Endothelial cell of umbilical vein (primary cell): ENCODE results near the gene RIMBP2. TPM values are rescaled to one million over a fixed set of nuclear protein-coding genes. Genes with fewer than 3 reads are reported as not detected.

Experiments
- BruUV-seq: library from RNA; stranded (reverse); fragments of 400-500 nt; replicated peaks from 2 replicates; lab custom pipeline; 2021; lab: Mats Ljungman, UMichigan
- CTCF ChIA-PET: fragments of 300-600, 350-600 bp; sonication (Branson Sonifier 250); formaldehyde crosslinking; loops from one replicate; lab custom pipeline; 2021; ENCODE audit warnings: antibody characterized with exemption, inconsistent platforms; lab: Charles Lee
- POLR2A ChIA-PET: fragments of 300-600, 350-600 bp; sonication (Branson Sonifier 250); formaldehyde crosslinking; loops from one replicate; lab custom pipeline; 2021; ENCODE audit warnings: antibody characterized with exemption, inconsistent platforms; lab: Charles Lee
- DNase-seq: peaks from one replicate; pipeline ENCODE4 v3.0.0-alpha.2; 2011; ENCODE audit warnings: low read depth, low spot score
- FAIRE-seq: peaks from 2 replicates; lab custom pipeline; 2011; peaks lifted over from hg19 to GRCh38; lab: Jason Lieb, UNC
- H2AFZ ChIP-seq: 2 replicates; pipeline ENCODE4 v1.6.0; 2012; ENCODE audit warnings: low read depth, low read length, control low read depth, inconsistent platforms
- H3K27ac ChIP-seq: 2 replicates; pipeline ENCODE4 v1.5.1; 2011; ENCODE audit warnings: low read depth, mild to moderate bottlenecking, control low read depth, low read length, moderate library complexity; ENCODE audit not compliant: insufficient read depth
- H3K27me3 ChIP-seq, 2 experiments: 2 replicates each; pipeline versions ENCODE4 v1.6.0 to v1.6.1; 2011; ENCODE audit warnings: low read length in 2 of 2, mixed read lengths in 1 of 2; ENCODE audit not compliant: control insufficient read depth in 2 of 2, insufficient read depth in 2 of 2
- H3K36me3 ChIP-seq, 2 experiments: 2 replicates in 1 of 2; 3 replicates in 1 of 2; pipeline ENCODE4 v1.5.1; 2011; ENCODE audit warnings: low read length in 2 of 2, mild to moderate bottlenecking in 1 of 2, moderate library complexity in 1 of 2; ENCODE audit not compliant: control insufficient read depth in 2 of 2, insufficient read depth in 2 of 2; ENCODE audit errors: extremely low read depth in 1 of 2
- H3K4me1 ChIP-seq: 3 replicates; pipeline ENCODE4 v1.5.1; 2011; ENCODE audit warnings: mild to moderate bottlenecking, low read length; ENCODE audit not compliant: control insufficient read depth, insufficient read depth; ENCODE audit errors: extremely low read depth
- H3K4me2 ChIP-seq: 2 replicates; pipeline ENCODE4 v1.6.1; 2011; ENCODE audit warnings: low read length, control low read depth, mixed read lengths; ENCODE audit not compliant: insufficient read depth
- H3K4me3 ChIP-seq, 3 experiments: fragments of 200-600 bp in 1 of 3; sonication (generic), shearing (Covaris generic) in 1 of 3; replicated peaks in 1 of 3; 2 replicates each; pipeline ENCODE4 v1.5.1; 2011 to 2016; ENCODE audit warnings: control low read depth in 3 of 3, low read length in 3 of 3, mild to moderate bottlenecking in 2 of 3, inconsistent platforms in 1 of 3, low read depth in 1 of 3, moderate library complexity in 1 of 3; ENCODE audit not compliant: insufficient read depth in 1 of 3
- H3K79me2 ChIP-seq: 2 replicates; pipeline ENCODE4 v1.6.0; 2012; ENCODE audit warnings: low read length, inconsistent platforms; ENCODE audit not compliant: control insufficient read depth, insufficient read depth
- H3K9ac ChIP-seq: replicated peaks from 2 replicates; pipeline ENCODE3; 2011; ENCODE audit warnings: low read length, control low read depth; ENCODE audit not compliant: insufficient read depth; ENCODE audit errors: extremely low read depth
- H3K9me1 ChIP-seq: replicated peaks from 3 replicates; pipeline ENCODE4 v1.6.0; 2011; ENCODE audit warnings: mild to moderate bottlenecking, low read length; ENCODE audit not compliant: control insufficient read depth, insufficient read depth; ENCODE audit errors: extremely low read depth
- H3K9me3 ChIP-seq: replicated peaks from 2 replicates; pipeline ENCODE4 v1.5.1; 2012; ENCODE audit warnings: low read length, inconsistent platforms; ENCODE audit not compliant: control insufficient read depth, insufficient read depth
- H4K20me1 ChIP-seq: replicated peaks from 2 replicates; pipeline ENCODE3; 2011; ENCODE audit warnings: mild to moderate bottlenecking, low read length; ENCODE audit not compliant: control insufficient read depth, insufficient read depth; ENCODE audit errors: extremely low read depth
- FOS ChIP-seq: IDR thresholded peaks from 2 replicates; pipeline ENCODE4 v1.6.1; 2011; ENCODE audit warnings: mild to moderate bottlenecking, low read length, moderate library complexity, borderline replicate concordance; ENCODE audit not compliant: insufficient read depth
- GATA2 ChIP-seq: IDR thresholded peaks from 2 replicates; pipeline ENCODE4 v1.7.0; 2011; ENCODE audit warnings: low read depth, mild to moderate bottlenecking, moderate library complexity, mixed read lengths, low read length; ENCODE audit not compliant: insufficient read length, insufficient read depth
- JUN ChIP-seq: IDR thresholded peaks from 2 replicates; pipeline ENCODE4 v1.6.1; 2011; ENCODE audit warnings: borderline replicate concordance, low read depth; ENCODE audit not compliant: insufficient read length, insufficient read depth
- MYC ChIP-seq: IDR thresholded peaks from one replicate; pipeline ENCODE4 v1.6.1; 2011; ENCODE audit warnings: mild to moderate bottlenecking, low read depth, low read length
- POLR2AphosphoS5 ChIP-seq: IDR thresholded peaks from 2 replicates; pipeline ENCODE4 v1.6.1; 2012; ENCODE audit warnings: low read depth, mild to moderate bottlenecking, control low read depth, low read length, moderate library complexity; ENCODE audit not compliant: insufficient read depth
- dilution Hi-C: fragments of 300-500 bp; cut with MboI; formaldehyde crosslinking; loops from one replicate; pipeline ENCODE4 v1.15.0; 2019; ENCODE audit warnings: low sequenced_read_pairs; ENCODE audit not compliant: extremely low pct_ligation_motif_present
- intact Hi-C: fragments of 100-400 bp; cut with micrococcal nuclease; formaldehyde crosslinking; loops from one replicate; pipeline ENCODE4 v1.10.0; 2022
- polyA plus RNA-seq, 4 experiments: library from polyadenylated mRNA; depleted of rRNA in 3 of 4; stranded (reverse) in 3 of 4; unstranded in 1 of 4; fragments of >200 nt; gene quantifications; 2 replicates each; pipeline versions ENCODE4 v1.2.1 to v1.2.3, GENCODE V29; 2011 to 2012; ENCODE audit warnings: missing spikeins in 1 of 4
- total RNA-seq: library from RNA; stranded (reverse); gene quantifications from 2 replicates; pipeline ENCODE4 v1.2.3, GENCODE V29; 2021
- TF ChIP-seq, protein P1 (sequence below), 2 donors: IDR thresholded peaks; 1 replicate in 1 of 2; 2 replicates in 1 of 2; pipeline ENCODE4 v1.5.1; 2011; ENCODE audit warnings: low read length in 2 of 2, mild to moderate bottlenecking in 2 of 2, moderate library complexity in 2 of 2, control low read depth in 1 of 2, inconsistent platforms in 1 of 2, low read depth in 1 of 2; ENCODE audit not compliant: insufficient read depth in 1 of 2; ENCODE audit errors: extremely low read depth in 1 of 2

RIMBP2 gene
- total and polyA plus RNA-seq, 2 donors (not counting 3 experiments of a cell fraction or from before 2014, with no cell fraction given): 0.04 TPM; not detected in 1

DNA sequence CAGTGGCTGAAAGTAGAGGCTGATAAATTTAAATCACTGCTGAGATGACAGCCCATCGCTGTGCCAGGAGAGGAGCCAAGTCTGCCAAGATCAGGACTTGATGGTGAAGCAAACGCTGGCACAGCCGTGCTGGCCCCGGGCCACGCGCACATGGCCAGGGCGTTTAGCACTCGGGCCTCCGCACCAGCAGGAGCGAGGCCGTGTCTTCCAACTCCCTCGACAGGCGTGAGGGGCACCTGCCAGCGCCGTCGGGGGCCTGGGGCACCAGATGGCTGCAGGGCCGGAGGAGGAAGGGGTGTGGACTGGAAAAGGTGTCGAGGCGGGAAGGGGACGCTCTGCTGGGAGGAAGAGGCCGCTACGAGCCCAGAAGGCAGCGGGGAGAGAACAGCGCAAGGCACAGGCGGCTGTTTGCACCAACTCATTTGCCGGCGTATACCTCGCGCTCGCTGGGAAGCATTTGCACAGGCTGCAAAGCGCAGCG is 29.5 kb downstream of the RIMBP2 start:
- no peaks in the 10 kb centered on the region for H3K36me3 ChIP-seq
- CTCF ChIA-PET: no interaction called here
- H3K9ac ChIP-seq: no peak overlapping the region
- FAIRE-seq: no peak
- no peak for DNase-seq
- no peak overlapping the region for H3K4me3 ChIP-seq
- H3K9me3 ChIP-seq: peaks cover 2% of the 10 kb centered on the region
- no peaks in the 10 kb centered on the region for H3K27me3 ChIP-seq
- dilution Hi-C loops: no loop called here
- H3K4me1 ChIP-seq: no peaks in the 10 kb centered on the region
- POLR2A ChIA-PET: no interaction called here
- TF ChIP-seq MYC (no peak), GATA2 (no peak), FOS (no peak)
- no peak overlapping the region for H3K27ac ChIP-seq
- H3K9me1 ChIP-seq: no peaks in the 10 kb centered on the region
- H2AFZ ChIP-seq: no peak overlapping the region
- H4K20me1 ChIP-seq: no peaks in the 10 kb centered on the region
- BruUV-seq: no TSS peak
- no peaks in the 10 kb centered on the region for H3K79me2 ChIP-seq
- no peak overlapping the region for H3K4me2 ChIP-seq
- intact Hi-C loops: no loop called here

DNA sequence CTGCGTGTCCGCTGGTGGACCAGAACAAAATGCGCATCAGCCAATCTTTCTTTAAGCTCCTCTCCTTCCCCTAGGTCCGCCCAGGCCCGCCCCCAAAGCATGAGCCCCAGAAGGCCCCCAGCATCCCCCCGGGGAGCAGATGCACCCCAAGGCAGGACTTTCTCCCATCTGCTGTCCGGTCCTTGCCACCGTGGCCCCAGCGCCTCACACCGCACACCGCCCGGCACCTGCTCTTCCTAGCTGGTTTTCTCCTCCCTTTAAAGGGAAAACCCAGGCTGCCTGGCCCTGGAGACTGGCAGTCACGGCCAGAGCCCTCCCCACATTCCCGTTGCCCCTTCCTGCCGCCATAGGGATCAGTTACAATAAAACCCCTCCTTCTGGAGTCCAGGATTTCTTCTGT is 30.2 kb downstream of the RIMBP2 start:
- Histone ChIP-seq H3K79me2 (no peaks in the 10 kb centered on the region), H3K36me3 (no peaks in the 10 kb centered on the region), H3K4me2 (no peak overlapping the region), H2AFZ (no peak overlapping the region), H3K27me3 (no peaks in the 10 kb centered on the region), H3K4me1 (no peaks in the 10 kb centered on the region), H3K27ac (no peak overlapping the region), H3K9me3 (peaks cover 2% of the 10 kb centered on the region), H3K4me3 (no peak overlapping the region), H3K9ac (no peak overlapping the region), H4K20me1 (no peaks in the 10 kb centered on the region), H3K9me1 (no peaks in the 10 kb centered on the region)
- POLR2A ChIA-PET: no interaction called here
- FAIRE-seq (no peak), DNase-seq (no peak)
- dilution Hi-C loops: no loop called here
- intact Hi-C loops: no loop called here
- BruUV-seq: no TSS peak
- CTCF ChIA-PET: no interaction called here
- TF ChIP-seq, protein P1, sequence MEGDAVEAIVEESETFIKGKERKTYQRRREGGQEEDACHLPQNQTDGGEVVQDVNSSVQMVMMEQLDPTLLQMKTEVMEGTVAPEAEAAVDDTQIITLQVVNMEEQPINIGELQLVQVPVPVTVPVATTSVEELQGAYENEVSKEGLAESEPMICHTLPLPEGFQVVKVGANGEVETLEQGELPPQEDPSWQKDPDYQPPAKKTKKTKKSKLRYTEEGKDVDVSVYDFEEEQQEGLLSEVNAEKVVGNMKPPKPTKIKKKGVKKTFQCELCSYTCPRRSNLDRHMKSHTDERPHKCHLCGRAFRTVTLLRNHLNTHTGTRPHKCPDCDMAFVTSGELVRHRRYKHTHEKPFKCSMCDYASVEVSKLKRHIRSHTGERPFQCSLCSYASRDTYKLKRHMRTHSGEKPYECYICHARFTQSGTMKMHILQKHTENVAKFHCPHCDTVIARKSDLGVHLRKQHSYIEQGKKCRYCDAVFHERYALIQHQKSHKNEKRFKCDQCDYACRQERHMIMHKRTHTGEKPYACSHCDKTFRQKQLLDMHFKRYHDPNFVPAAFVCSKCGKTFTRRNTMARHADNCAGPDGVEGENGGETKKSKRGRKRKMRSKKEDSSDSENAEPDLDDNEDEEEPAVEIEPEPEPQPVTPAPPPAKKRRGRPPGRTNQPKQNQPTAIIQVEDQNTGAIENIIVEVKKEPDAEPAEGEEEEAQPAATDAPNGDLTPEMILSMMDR (IDR thresholded peaks at IDR 0.05; ENCODE audit: extremely low read depth in 1 of 2, insufficient read depth in 1 of 2, low read depth in 1 of 2, low read length in 2 of 2): no peak
- TF ChIP-seq JUN (no peak), POLR2AphosphoS5 (no peak)
